ENCODE results near the gene TMEM176B. TPM values are rescaled to one million over a fixed set of nuclear protein-coding genes. Genes with fewer than 3 reads are reported as not detected.

The TMEM176B gene
- total RNA-seq = not detected in 2 replicates

DNA sequence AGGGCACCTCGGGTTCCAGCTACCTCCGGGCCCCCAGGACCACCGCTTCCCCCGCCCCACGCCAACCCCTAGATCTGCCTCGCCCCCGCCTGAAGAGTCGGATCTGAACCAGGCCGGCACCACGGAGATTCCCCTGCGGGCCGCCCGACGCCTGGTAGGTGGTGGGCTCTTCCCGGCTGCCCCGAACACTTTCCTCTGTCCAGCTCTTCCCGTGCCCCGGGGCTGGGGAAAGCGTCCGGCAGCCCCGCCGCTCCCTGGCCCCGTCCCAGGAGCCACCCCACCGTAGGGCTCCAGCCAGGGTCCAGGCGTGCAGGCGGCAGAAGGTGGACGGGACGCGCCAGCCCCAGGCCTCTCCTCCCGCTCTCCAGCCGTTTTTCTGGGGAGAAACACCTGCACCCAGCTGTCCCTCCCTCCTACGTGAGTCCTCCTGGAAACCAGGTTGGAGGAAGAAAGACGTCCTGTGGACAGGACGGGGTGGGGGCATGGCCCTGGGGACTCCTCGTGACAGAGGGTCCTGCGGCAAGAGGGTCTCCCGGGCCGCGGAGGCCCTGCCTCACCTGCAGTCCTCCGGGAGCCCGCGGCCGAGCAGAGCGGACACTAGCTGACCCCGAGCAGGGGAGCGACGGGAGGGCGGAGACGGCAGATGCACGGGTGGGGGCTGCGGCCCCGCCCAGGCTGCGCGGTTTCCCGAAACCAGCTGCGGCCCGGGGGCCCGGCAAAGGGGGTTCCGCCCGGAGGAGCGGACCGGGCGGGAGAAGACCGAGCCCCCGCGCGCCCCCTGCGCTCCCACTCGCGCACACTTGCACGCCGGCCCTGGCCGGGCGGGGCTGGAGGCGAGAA lies at the start of gene TMEM176B:
TMEM176B (minus strand) TSS at position 624 of the 840 bp plus-strand sequence. CDS start 3,795 bp downstream, outside the sequence.

DNA sequence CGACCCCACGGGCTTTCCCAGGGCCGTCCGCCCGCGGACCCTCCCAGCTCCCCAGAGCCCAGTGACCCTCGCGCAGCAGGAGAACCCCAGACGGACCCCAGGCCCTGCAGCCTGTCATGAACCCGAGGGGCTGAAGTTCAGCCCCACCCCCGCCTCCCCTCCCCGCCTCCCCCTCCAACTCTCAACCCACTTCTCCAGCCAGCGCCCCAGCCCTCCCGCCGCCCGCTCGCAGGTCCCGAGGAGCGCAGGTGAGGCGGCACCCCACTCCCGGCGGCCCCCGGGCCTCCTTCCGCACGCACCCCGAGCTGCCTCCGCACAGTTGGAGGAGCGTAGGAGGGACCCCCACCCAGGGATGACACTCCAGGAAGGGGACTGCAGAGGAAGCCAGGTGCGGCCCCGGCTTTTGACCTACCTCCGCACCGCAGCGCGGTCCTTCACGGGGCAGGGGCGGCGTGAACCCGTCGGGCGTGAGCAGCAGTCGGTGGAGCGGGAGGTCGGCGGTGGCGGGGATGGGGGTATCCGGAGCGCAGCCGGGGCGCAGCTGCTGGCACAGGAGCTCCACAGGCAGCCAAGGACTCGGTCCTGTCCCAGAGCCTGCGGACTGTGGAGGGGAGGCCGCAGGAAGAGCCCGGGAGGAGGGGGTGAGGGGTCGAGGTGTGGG lies 547 bp upstream of the TMEM176B start, which contains the start of gene TMEM176A:
TMEM176A (plus strand) TSS at position 189 of the 661 bp plus-strand sequence. CDS start 782 bp downstream, outside the sequence.

Other genes starting within 250 kb of the TMEM176B start
- gene GIMAP4, start 233.0 kb downstream of the TMEM176B start, total RNA-seq = 62.7 and 64.1 TPM in 2 replicates
- 85.8 and 89.9 TPM in 2 replicates for gene GIMAP6, start 168.0 kb downstream of the TMEM176B start, total RNA-seq
- gene GIMAP2, start 114.7 kb downstream of the TMEM176B start, total RNA-seq = 34.2 and 35.7 TPM in 2 replicates
- 9.4 and 9.5 TPM in 2 replicates for gene GIMAP1, start 83.8 kb downstream of the TMEM176B start, total RNA-seq
- 54.7 and 56.8 TPM in 2 replicates for gene GIMAP5, start 62.9 kb downstream of the TMEM176B start, total RNA-seq
- gene TMEM176A, start 405 bp upstream of the TMEM176B start, total RNA-seq = not detected in 2 replicates
- gene AOC1, start 52.2 kb upstream of the TMEM176B start, total RNA-seq = not detected in 2 replicates
- gene KCNH2, start 178.0 kb upstream of the TMEM176B start, total RNA-seq = not detected in 2 replicates
- gene NOS3, start 190.7 kb upstream of the TMEM176B start, total RNA-seq = 25.3 and 34.3 TPM in 2 replicates
- not detected in 2 replicates for gene ATG9B, start 224.1 kb upstream of the TMEM176B start, total RNA-seq
- 37.6 and 46.2 TPM in 2 replicates for gene ABCB8, start 228.1 kb upstream of the TMEM176B start, total RNA-seq
- gene ASIC3, start 248.2 kb upstream of the TMEM176B start, total RNA-seq = not detected in 2 replicates

All from mammary microvascular endothelial cell (primary cell).